ENCODE results near the gene SYN1. TPM values are rescaled to one million over a fixed set of nuclear protein-coding genes. Genes with fewer than 3 reads are reported as not detected.

The SYN1 gene
- total RNA-seq, 4 donors from 2014 or later, result 0.19 to 0.33 TPM; not detected in 2

DNA sequence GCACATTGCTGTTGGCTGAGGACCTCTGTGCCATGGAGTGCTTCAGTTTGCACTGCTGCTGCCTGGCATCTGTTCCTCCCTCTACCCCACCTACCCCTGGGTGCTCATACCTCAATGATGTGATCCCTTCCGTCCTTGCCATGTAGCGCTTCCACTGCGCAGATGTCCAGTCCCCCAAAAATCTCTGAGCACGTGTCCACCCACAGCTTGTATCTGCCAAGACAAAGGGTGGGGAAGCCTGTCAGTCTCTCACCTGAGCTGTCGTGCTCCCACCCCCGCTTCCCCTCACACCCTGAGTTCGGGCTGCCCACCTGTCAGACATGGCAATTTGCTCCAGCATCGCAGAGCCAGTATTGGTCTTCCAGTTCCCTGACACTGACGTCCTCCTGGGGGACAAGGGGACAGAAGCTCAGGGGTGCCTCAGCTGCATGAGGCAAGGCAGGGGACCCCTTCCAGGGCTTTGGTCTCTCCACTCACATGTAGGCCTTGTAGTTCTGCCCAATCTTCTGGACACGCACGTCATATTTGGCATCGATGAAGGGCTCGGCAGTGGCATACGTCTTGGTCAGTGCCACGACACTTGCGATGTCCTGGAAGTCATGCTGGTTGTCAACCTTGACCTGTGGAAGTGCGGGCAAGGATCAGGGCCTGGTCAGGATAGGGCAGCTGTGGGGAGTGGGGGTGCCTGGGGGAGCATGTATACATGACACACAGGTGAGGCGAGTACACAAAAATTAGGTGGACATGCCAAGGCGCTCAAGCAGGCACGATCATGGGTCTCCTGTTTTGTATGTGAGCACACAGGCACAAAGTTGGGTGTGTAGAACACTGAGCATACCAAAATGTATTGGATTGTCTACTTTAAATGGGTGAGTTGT, 43.4 kb downstream of the SYN1 start:
- no peak for TF ChIP-seq CTCF (IDR thresholded peaks at IDR 0.05; ENCODE audit: low read depth)

- no peak for TF ChIP-seq CTCF (IDR thresholded peaks at IDR 0.05; ENCODE audit: low read depth)
Observed at GRCh38 chrX:47574547-47575301, 44.9 kb downstream of the SYN1 start.

GRCh38 chrX:47574076-47574546, 45.5 kb downstream of the SYN1 start:
- no peak for TF ChIP-seq CTCF (IDR thresholded peaks at IDR 0.05; ENCODE audit: low read depth)

DNA sequence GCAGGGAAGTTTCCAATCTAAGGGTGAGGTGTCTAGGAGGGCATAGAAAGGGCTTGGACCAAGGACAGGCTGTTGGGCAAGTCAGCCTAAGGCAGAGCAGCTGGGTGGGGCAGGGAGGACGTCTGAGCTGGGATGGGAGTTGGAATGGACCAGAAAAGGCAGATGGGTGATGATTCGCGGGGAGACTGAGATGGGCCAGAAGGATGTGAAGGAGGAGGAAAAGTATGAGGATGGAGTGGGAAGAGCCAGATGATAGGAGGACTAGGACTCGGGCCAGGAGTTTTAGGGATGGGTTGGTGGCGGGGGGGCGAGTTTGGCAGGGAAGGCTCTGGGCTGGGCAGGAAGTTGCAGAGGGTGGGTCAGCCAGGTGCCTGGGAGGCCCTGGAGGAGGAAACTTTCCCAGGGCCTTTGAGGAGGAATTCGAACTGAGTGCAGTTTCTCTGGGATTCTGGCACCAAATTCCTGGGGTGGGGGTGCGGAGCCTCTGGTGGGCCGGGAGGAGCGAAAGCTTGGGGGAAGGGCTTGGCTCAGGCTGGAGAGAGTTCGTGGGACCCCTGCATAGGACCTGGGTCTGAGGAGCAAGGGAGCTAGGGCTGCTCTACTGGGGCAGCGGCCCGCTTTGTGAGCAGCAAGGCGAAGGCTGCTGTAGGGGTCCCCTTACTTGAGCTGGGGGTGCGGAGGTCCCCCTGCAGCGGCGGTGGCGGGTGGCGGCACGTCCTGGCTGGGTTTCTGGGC, 46.1 kb downstream of the SYN1 start:
- TF ChIP-seq CTCF (IDR thresholded peaks at IDR 0.05; ENCODE audit: low read depth), result no peak

DNA sequence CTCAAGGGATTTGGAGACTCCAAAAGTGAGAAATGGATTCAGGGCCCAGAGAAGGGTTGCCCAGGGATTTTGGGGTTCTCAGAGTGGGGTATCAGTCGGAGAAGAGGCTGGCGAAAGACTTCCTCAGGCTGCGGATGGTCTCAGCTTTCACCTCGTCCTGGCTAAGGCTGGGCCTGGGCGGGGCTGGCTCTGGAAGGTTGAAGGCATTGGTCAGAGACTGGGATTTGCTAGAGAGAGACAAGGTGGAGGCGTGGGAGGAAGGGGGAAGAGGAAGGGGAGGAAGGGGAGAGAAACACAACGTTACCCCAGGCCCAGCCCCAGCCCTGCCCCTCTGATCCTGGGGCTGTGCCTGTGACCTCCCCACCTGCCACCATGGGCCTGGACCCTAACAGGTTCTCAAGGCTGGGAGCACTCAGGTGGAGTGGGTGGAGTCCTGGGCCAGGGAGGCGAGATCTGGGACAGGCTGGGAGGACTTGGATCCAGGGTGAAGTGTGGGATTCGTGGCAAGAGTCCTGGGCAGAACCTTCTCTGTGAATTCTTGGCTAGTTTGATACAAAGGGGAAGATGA, 46.8 kb downstream of the SYN1 start:
- no peak for TF ChIP-seq CTCF (IDR thresholded peaks at IDR 0.05; ENCODE audit: low read depth)

DNA sequence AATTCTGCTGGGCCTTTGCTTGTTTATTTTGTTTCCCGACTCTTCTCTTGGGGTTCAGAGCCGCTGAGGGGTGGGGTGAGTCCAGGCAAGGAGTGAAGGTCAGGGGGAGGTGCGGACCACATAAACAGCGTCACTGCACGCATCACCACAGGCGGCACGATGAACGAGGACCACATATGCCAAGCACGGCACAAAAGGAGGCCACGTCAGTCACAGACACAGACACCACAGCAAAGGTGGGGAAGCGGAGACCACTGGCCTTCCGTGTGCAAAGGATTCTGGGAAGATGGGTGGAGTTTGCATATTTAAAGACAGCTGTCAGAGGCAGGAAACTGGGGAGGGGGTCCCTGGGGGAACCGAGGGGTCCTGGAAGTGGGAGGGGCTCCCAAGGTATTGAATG, 47.8 kb downstream of the SYN1 start:
- TF ChIP-seq CTCF (IDR thresholded peaks at IDR 0.05; ENCODE audit: low read depth), result no peak

Measured in subcutaneous adipose tissue (tissue), 4 donors.